Brain microvascular endothelial cell (primary cell): ENCODE results near the gene TPM4.

ENCODE experiments used
- DNase-seq: peaks from one replicate; pipeline ENCODE4 v3.0.0-alpha.2; 2020
- H3K27ac ChIP-seq: fragments of 250-450 bp; sonication (Bioruptor Pico); 2 replicates; pipeline ENCODE4 v1.5.1; 2020; ENCODE audit warnings: mild to moderate bottlenecking, moderate library complexity
- H3K27me3 ChIP-seq: fragments of 250-450 bp; sonication (Bioruptor Pico); replicated peaks from 2 replicates; pipeline ENCODE4 v1.5.1; 2020; ENCODE audit warnings: mild to moderate bottlenecking
- H3K36me3 ChIP-seq: fragments of 250-450 bp; sonication (Bioruptor Pico); replicated peaks from 2 replicates; pipeline ENCODE4 v1.5.1; 2020; ENCODE audit warnings: mild to moderate bottlenecking
- H3K4me3 ChIP-seq: 2 replicates; pipeline ENCODE4 v1.5.1; 2011; ENCODE audit warnings: low read depth, mild to moderate bottlenecking, control low read depth, low read length, moderate library complexity
- in situ Hi-C: cut with HindIII; loops from 2 replicates; pipeline ENCODE4 v1.10.0; 2017; ENCODE audit warnings: low sequenced_read_pairs, low pct_ligation_motif_present
- TF ChIP-seq, protein P1 (sequence below): IDR thresholded peaks from 2 replicates; pipeline ENCODE4 v1.5.1; 2011; ENCODE audit warnings: low read depth, mild to moderate bottlenecking, moderate library complexity, low read length, control low read depth, inconsistent platforms; ENCODE audit errors: missing control alignments

Gene TPM4

DNA sequence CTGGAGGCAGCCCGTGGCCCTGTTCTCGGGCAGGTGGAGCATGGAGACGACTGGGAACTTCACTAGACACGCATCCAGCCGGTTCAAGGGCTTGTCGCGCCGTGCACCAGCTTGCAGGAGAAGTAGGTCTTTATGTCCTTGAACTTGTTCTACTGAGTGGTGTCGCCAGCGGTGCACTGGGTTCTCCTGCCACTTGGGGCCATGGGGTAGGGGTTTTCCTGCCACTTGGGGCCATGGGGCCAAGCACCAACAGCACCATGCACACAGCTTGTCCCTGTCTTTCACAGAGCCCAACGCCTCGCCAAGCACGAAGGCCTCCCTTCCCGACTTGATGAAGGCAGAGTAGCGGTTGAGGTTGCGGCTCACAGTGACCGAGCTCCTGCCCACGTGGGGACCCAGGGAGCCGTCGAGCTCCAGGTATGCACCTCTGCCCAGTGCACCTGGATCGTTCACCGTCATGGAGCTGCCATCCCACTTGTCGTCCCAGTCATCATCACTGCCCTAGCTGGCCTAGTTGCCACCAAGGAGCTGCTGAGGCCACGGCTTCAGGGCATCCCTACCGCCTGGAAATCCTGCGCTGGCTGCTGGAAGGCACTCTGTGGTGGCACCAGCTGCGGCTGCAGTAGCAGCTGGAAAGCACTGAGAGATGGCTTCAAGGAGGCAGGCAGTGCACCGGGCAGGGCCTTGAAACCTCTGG lies 40.5 kb upstream of the TPM4 start:
- H3K27ac ChIP-seq: no peak overlapping the region
- H3K36me3 ChIP-seq: no peaks in the 10 kb centered on the region
- H3K27me3 ChIP-seq: no peaks in the 10 kb centered on the region
- no peak for DNase-seq
- no peak overlapping the region for H3K4me3 ChIP-seq
- TF ChIP-seq, protein P1, sequence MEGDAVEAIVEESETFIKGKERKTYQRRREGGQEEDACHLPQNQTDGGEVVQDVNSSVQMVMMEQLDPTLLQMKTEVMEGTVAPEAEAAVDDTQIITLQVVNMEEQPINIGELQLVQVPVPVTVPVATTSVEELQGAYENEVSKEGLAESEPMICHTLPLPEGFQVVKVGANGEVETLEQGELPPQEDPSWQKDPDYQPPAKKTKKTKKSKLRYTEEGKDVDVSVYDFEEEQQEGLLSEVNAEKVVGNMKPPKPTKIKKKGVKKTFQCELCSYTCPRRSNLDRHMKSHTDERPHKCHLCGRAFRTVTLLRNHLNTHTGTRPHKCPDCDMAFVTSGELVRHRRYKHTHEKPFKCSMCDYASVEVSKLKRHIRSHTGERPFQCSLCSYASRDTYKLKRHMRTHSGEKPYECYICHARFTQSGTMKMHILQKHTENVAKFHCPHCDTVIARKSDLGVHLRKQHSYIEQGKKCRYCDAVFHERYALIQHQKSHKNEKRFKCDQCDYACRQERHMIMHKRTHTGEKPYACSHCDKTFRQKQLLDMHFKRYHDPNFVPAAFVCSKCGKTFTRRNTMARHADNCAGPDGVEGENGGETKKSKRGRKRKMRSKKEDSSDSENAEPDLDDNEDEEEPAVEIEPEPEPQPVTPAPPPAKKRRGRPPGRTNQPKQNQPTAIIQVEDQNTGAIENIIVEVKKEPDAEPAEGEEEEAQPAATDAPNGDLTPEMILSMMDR: no peak
- in situ Hi-C loops: no loop called here

DNA sequence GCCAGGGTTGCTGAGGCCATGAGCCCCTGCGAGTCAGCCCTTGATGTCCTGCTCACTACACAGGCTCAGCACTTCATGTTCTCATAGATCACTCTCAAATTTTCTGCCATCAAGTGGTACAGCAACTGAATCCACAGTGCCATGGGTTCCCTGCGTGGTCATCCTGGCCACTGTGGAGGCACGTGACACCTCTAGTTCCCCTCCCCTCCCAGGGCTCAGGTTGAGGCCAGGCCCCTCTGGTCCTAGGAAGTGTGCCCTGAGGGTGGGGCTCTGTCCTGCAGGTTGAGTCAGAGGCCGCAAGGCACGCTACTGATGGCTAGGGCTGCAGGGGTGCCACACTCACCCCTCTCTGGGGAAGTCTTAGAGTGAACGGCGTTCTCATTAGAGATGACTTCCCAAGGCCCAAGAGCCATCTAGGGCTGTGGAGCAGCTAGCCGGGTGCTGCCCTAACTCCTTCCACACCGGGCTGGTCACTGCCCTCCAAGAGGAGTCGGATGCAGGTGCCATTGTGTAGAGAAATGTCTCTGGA lies 39.8 kb upstream of the TPM4 start:
- H3K4me3 ChIP-seq: no peak overlapping the region
- TF ChIP-seq, protein P1: no peak
- in situ Hi-C loops: no loop called here
- H3K27ac ChIP-seq: no peak overlapping the region
- DNase-seq: no peak
- no peaks in the 10 kb centered on the region for H3K27me3 ChIP-seq
- H3K36me3 ChIP-seq: no peaks in the 10 kb centered on the region

DNA sequence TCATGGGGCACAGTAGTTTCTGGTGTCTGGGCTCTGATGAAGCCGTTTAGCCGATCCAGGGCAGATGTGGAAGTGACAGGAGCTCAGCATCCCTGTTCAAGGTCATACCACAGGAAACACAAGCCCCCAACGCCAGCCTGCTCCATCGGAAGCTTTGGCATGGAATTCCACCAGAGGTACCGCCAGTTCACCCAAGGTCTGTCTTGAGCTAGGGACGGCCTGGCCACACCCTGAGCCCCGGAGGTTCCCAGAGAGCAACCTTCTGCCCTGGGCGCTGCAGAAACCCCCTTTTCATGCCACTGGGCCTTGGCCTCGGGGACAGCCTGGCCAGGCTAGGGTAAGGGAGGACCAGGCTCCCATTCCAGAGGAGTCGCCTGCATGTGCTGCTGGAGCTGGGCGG lies 39.4 kb upstream of the TPM4 start:
- Histone ChIP-seq H3K4me3 (no peak overlapping the region), H3K27me3 (no peaks in the 10 kb centered on the region), H3K36me3 (no peaks in the 10 kb centered on the region), H3K27ac (no peak overlapping the region)
- TF ChIP-seq, protein P1: no peak
- DNase-seq: no peak
- in situ Hi-C loops: no loop called here

DNA sequence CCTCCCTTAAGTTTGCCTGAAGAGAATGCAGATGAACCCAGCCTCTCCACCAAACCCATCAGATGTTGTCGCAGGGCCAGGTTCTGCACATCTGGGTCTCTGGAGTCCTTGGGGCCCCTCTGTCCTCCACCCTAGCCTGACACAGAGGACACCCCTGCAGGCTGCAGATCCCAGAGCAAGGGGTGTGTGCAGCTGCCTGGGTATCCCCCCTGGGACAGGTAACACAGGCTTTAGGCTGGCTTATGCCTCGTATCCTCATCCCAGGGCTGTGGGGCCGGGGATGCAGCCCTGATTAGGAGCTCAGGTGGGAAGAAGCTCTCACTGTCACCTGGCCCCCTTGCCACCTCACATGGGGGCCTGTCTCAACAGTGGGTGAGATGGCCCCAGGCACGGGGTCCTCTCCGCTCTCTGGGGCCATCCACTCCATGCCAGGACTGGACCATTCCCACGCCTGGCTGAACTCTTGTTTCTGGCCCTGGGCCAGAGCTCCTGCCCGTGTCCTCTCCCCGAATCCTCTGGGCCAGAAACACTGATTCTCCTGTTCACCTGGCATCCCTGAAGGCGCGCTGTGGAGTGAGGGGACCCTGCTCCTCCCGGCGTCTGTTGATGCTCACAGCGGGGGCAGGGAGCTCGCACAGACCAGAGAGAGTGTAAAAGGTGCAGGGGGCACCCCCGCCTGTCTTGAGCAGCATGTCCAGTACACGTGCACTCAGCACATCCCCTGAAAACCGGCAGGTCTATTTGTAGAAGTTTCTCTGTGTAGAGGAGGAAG lies 38.7 kb upstream of the TPM4 start:
- Histone ChIP-seq H3K4me3 (no peak overlapping the region), H3K27ac (no peak overlapping the region), H3K36me3 (no peaks in the 10 kb centered on the region), H3K27me3 (no peaks in the 10 kb centered on the region)
- DNase-seq: no peak
- in situ Hi-C loops: no loop called here
- TF ChIP-seq, protein P1: no peak

DNA sequence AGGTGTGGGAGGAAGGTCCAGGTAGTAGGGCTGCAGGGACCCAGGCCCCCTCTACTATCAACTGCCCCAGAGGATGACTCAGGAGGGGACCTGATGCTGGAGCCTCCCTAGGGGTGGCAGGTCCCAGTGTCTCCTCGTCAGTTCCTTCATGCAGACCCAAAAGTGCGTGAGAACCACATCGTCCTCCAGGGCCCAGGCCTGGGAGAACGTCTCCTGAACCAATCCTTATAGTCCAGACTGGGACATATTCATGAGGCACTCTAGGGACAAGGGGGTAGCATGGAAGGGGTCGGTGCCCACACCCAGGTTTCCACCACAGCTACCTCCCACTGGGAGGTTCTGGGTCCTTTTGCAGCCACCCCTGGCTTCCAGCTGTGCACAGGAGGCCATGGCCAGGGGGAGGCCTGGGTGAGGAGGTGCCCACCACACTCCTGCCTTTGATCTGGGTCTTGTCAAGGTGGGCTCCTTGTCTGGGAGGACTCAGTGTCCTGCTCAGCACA lies 38.0 kb upstream of the TPM4 start:
- H3K27me3 ChIP-seq: no peaks in the 10 kb centered on the region
- DNase-seq: no peak
- no peak overlapping the region for H3K27ac ChIP-seq
- TF ChIP-seq, protein P1: no peak
- H3K36me3 ChIP-seq: no peaks in the 10 kb centered on the region
- no peak overlapping the region for H3K4me3 ChIP-seq
- in situ Hi-C loops: no loop called here
